Muscle of leg (tissue), 11 donors: ENCODE measurements around the gene GSTO1. TPM values are rescaled to one million over a fixed set of nuclear protein-coding genes. Genes with fewer than 3 reads are reported as not detected.

Experiments used
- DNase-seq: peaks from one replicate; pipeline ENCODE4 v3.0.0; 2013
- H3K27ac ChIP-seq: one replicate; pipeline ENCODE4 v1.5.1; 2013; ENCODE audit warnings: mild to moderate bottlenecking, low read length, control low read depth
- H3K27me3 ChIP-seq: one replicate; pipeline ENCODE4 v1.6.1; 2013; ENCODE audit warnings: low read length; ENCODE audit not compliant: control insufficient read depth, insufficient read depth
- H3K36me3 ChIP-seq: one replicate; pipeline ENCODE4 v1.6.1; 2013; ENCODE audit warnings: low read length; ENCODE audit not compliant: control insufficient read depth, insufficient read depth
- H3K4me1 ChIP-seq: one replicate; pipeline ENCODE4 v1.6.1; 2013; ENCODE audit warnings: low read length; ENCODE audit not compliant: control insufficient read depth, insufficient read depth
- H3K4me3 ChIP-seq: one replicate; pipeline ENCODE4 v1.5.1; 2013; ENCODE audit warnings: low read length, control low read depth
- H3K9me3 ChIP-seq: replicated peaks from 2 replicates; pipeline ENCODE4 v1.6.1; 2013; ENCODE audit warnings: low read depth, low read length; ENCODE audit not compliant: control insufficient read depth
- WGBS: methylation state at CpG from one replicate; pipeline ENCODE4 v1.1.5; 2013; ENCODE audit warnings: missing lambda C conversion rate; ENCODE audit not compliant: insufficient coverage; 5-methylcytosine and 5-hydroxymethylcytosine counted together
- polyA plus RNA-seq, 8 donors: library from polyadenylated mRNA; unstranded; fragments of 120-200 nt; gene quantifications; one replicate each; pipeline versions ENCODE4 v1.2.1 to v1.2.3, GENCODE V29; 2013; ENCODE audit warnings: inconsistent platforms in 1 of 8, low replicate concordance in 1 of 8; ENCODE audit not compliant: insufficient read length in 8 of 8, insufficient read depth in 1 of 8
- total RNA-seq: library from RNA; stranded (reverse); fragments of 120-200 nt; gene quantifications from one replicate; pipeline ENCODE4 v1.2.4, GENCODE V29; 2013

The GSTO1 gene
- total and polyA plus RNA-seq, 9 donors, result 37.5 to 50.7 (median 45.2) TPM

- Histone ChIP-seq H3K9me3 (no peaks in the 10 kb centered on the region), H3K27me3 (no peaks in the 10 kb centered on the region), H3K27ac (no peak overlapping the region), H3K36me3 (peaks cover 32% of the 10 kb centered on the region), H3K4me1 (peaks cover 55% of the 10 kb centered on the region), H3K4me3 (no peak overlapping the region)
- WGBS, result 89% methylated on average over 43 of the region's 43 CpGs
- DNase-seq, result no peak
Measured at GRCh38 chr10:104314591-104315485, 60.1 kb downstream of the GSTO1 start.

DNA sequence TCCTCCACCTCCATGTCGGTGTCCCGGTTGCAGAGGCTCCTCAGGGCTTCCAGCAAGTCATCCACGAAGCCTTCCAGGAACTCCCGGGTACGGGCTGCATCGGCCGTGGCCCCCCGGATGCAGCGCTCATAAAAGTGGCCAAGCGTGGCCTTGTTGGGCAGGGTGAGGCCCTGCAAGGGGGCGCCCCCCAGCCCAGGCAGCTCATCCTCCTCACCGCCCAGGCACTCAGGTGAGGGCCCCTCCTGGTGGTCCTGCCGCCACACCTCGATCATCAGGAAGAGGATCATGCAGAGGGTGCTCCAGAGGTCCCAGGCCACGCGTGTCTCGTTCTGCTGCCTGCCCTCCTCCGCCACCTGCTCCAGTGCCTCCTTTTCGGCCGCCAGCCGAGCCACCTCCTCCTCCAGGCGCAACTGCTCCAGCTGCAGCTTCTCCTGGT, 60.8 kb downstream of the GSTO1 start:
- no peak overlapping the region for H3K4me3 ChIP-seq
- peaks cover 29% of the 10 kb centered on the region for H3K36me3 ChIP-seq
- WGBS, result 97% methylated on average over 22 of the region's 22 CpGs
- no peaks in the 10 kb centered on the region for H3K27me3 ChIP-seq
- DNase-seq, result no peak
- no peak overlapping the region for H3K27ac ChIP-seq
- H3K9me3 ChIP-seq, result no peaks in the 10 kb centered on the region
- H3K4me1 ChIP-seq, result peaks cover 48% of the 10 kb centered on the region

- 38% methylated on average over 2 of the region's 9 CpGs for WGBS
Measured at GRCh38 chr10:104316321-104317099, 61.8 kb downstream of the GSTO1 start.

More at GRCh38 chr10:104316321-104317099, 61.8 kb downstream of the GSTO1 start:
- Histone ChIP-seq H3K4me3 (no peak overlapping the region), H3K9me3 (no peaks in the 10 kb centered on the region), H3K36me3 (peaks cover 26% of the 10 kb centered on the region), H3K27me3 (no peaks in the 10 kb centered on the region), H3K4me1 (peaks cover 53% of the 10 kb centered on the region), H3K27ac (peak overlapping the region; percentile 64)
- DNase-seq, result no peak

Other genes starting within 250 kb of the GSTO1 start
- 0.09 TPM for gene COL17A1, start 169.0 kb upstream of the GSTO1 start, total RNA-seq
- gene COL17A1, start 169.0 kb upstream of the GSTO1 start, polyA plus RNA-seq, result 10 to 100 TPM in 1 of 8 donors, 1 to 10 TPM in 2, under 1 TPM in 5; 0.08 to 43.8 (median 0.35) TPM
- gene SFR1, start 132.7 kb upstream of the GSTO1 start, total RNA-seq, result 6.6 TPM
- 1 to 10 TPM; 5.1 to 7.0 (median 5.8) TPM for gene SFR1, start 132.7 kb upstream of the GSTO1 start, polyA plus RNA-seq
- gene CFAP43, start 22.5 kb upstream of the GSTO1 start, total RNA-seq, result 0.27 TPM
- gene CFAP43, start 22.5 kb upstream of the GSTO1 start, polyA plus RNA-seq, result 1 to 10 TPM in 1 of 8 donors, under 1 TPM in 7; 0.11 to 1.1 (median 0.22) TPM
- 0.89 TPM for gene GSTO2, start 14.3 kb downstream of the GSTO1 start, total RNA-seq
- 1 to 10 TPM in 3 of 8 donors, under 1 TPM in 5; 0.33 to 2.9 (median 0.82) TPM for gene GSTO2, start 14.3 kb downstream of the GSTO1 start, polyA plus RNA-seq
- gene ITPRIP, start 83.6 kb downstream of the GSTO1 start, total RNA-seq, result 2.6 TPM
- gene ITPRIP, start 83.6 kb downstream of the GSTO1 start, polyA plus RNA-seq, result 10 to 100 TPM in 2 of 8 donors, 1 to 10 TPM in 6; 5.6 to 10.8 (median 8.5) TPM
- gene CFAP58, start 98.9 kb downstream of the GSTO1 start, total RNA-seq, result 0.22 TPM
- under 1 TPM; 0.20 to 0.68 (median 0.37) TPM for gene CFAP58, start 98.9 kb downstream of the GSTO1 start, polyA plus RNA-seq